ENCODE data around the gene PPM1D.
"Not testable (repeated sequence)": the region's sequence is repeated elsewhere in the genome, so short reads cannot be mapped to it uniquely, and the experiment has no call there.

PPM1D gene

DNA sequence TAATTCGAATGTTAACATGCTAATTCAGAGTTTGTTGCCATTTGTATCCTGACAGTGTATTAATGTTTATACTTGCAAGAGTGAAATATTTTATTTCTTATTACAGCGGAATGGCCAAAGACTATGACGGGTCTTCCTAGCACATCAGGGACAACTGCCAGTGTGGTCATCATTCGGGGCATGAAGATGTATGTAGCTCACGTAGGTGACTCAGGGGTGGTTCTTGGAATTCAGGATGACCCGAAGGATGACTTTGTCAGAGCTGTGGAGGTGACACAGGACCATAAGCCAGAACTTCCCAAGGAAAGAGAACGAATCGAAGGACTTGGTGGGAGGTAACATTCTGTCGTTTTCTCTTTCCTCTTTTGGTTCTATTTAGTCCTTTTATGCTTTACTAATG lies 23.4 kb downstream of the PPM1D start:
- no peak for DNase-seq

DNA sequence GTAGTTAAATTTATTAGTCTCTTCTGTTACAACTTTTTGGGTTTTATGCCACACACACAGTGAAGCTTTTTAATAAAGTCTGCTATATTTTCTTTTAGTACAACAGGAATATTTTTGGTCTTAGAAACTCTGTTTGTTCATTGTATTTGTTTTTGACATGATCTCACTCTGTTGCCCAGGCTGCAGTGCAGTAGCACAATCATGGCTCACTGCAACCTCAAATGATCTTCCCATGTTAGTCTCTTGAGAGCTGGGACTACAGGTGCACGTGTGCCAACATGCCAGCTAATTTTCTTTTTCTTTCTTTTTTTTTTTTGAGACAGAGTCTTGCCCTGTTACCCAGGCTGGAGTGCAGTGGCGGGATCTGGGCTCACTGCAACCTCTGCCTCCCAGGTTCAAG lies 27.1 kb downstream of the PPM1D start:
- no peak for DNase-seq

DNA sequence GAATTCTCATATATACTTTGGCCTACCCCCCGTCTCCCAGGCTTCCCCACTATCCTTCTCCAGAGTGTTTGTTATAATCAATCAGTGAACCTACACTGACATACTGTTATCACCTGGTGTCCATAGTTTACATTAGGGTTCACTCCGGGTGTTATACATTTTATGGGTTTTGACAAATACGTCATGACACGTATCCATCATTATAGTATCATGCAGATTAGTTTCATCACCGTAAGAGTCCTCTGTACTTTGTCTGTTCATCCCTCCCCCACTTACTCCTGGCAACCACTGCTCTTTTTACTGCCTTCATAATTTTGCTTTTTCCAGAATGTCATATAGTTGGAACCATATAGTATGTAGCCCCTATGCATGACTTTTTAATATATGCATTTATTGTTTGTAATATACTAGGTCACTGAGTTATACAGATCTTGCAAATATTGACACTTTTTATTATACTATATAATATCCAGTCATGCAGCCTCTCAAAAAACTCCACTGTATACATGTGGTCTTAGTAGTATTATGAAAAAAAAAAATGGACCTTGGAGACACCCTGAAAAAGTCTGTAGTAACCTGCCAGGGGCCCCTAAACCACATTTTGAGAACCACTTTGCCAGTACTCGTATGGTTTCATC lies 28.4 kb downstream of the PPM1D start:
- no peak for DNase-seq

DNA sequence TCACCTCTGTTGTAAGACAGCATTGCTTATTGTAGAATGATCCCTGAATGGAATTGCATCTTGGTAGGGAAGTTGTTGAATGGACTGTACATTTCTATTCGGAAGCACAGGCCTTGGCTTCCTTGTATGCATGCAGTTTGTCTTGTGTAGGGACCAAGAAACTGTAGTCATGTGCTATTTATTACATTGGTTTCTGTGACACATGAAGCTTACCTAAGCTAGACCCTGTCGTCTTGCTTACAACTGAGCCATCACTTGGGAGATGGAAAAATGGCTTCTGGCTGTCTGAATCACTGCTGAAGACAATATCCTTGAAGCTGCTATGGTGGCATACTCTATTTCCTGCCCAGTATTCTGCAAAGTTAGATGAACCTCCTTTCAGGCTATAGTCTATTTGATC lies 29.1 kb downstream of the PPM1D start:
- no peak for DNase-seq

DNA sequence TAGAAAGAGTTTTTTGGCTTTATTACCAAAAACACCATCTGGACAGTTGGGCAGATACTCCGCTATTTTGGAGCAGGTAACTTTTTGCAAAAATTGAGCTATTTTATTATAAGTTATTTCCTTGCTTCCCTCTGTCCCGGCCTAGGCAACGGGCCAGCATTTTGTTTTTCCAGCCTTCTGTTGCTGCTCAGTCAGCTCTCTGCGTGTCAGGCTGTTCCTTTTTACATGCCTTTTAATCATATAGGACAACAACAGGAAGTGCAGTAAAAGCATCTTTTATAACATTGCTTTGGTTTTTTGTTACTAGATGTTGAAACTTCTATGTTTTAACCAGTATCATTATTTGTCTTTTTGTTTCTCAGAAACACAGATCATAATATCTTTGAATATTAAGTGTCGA lies 30.4 kb downstream of the PPM1D start:
- DNase-seq = no peak

DNA sequence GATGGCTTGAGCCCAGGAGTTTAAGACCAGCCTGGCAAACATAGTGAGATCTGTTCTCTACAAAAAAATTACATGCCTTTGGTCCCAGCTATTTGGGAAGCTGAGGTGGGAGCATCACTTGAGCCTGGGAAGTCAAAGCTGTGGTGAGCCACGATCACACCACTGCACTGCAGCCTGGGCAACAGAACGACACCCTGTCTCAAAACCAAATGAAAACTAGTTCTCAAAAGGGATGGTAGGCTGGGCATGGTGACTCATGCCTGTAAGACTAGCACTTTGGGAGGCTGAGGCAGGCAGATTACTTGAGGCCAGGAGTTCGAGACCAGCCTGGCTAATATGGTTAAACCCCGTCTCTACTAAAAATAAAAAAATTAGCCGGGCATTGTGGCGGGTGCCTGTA lies 31.1 kb downstream of the PPM1D start:
- DNase-seq = no peak

DNA sequence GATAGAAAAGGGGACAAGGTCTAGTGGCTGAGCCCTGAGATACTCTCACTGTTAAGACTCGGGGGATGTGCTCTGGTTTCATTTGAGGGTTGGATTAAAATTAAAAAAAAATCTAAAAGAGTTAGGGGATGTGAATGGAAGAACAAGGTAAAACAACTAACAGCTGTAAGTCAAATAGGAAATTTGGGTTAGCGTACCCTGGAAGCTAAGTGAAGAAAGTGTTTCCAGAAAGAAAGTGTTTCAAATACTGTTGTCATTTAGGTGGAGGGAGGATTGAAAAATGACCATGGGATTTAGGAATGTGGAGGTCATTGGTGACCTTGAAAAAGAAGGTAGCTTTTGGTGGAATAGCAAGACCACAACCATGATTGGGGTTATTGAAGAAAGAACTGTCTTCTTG lies 37.7 kb downstream of the PPM1D start:
- DNase-seq = no peak

DNA sequence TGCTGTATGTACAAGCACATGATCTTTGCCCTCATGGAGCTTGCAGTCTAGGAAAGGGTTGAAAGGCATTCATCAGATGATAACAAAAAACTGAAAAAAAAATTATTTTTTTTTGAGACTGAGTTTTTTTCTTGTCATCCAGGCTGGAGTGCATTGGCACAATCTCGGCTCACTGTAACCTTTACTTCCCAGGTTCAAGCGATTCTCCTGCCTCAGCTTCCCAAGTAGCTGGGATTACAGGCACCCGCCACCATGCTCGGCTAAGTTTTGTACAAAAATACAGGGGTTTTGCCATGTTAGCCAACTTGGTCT lies 39.0 kb downstream of the PPM1D start:
- no peak for DNase-seq

DNA sequence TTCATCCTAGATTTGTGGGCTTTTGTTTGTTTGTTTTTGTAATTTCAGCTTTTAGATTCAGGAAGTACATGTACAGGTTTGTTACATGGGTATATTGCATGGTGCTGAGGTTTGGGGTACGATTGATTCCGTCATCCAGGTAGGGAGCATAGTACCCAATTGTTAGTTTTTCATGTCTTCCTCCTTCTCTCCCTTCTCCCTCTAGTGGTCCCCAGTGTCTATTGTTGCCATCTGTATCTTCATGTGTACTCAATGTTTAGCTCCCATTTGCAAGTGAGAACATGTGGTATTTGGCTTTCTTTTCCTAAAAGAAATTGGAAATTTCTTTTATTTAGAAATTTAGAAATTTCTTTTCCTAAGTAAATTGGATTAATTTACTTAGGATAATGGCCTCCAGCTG lies 40.5 kb downstream of the PPM1D start:
- peak; percentile 14 for DNase-seq

DNA sequence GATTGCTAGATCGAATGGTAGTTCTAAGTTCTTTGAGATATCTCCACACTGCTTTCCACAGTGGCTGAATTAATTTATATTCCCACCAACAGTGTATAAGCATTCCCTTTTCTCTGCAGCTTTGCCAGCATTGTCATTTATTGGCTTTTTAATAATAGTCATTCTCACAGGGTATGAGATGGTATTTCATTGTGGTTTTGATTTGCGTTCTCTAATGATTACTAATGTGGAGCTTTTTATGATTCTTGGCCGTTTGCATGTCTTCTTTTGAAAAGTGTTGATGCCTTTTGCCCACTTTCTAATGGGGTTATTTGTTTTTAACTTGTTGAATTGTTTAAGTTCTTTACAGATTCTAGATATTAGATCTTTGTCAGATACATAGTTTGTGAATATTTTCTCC lies 41.1 kb downstream of the PPM1D start:
- peak; percentile 20 for DNase-seq

DNA sequence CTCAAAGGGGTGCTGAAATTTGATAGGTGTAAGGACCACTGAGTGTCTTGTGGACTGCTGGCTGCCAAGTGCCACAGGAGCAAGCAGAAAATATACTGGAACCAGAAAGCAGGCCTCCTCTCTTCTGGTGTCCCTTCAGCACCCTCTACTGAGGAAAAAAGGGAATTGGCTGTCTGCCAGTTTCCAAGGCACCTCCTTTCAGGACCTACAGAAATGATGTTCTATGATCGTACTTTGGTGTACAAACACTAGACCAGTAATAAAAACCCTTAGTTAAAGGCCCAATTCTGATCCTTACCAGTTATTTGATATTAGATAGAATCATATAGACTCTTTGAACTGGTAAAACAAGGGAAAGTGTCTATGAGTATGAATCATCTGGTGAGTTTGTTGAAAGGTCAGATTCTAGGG lies 41.8 kb downstream of the PPM1D start:
- DNase-seq = peak; percentile 81

DNA sequence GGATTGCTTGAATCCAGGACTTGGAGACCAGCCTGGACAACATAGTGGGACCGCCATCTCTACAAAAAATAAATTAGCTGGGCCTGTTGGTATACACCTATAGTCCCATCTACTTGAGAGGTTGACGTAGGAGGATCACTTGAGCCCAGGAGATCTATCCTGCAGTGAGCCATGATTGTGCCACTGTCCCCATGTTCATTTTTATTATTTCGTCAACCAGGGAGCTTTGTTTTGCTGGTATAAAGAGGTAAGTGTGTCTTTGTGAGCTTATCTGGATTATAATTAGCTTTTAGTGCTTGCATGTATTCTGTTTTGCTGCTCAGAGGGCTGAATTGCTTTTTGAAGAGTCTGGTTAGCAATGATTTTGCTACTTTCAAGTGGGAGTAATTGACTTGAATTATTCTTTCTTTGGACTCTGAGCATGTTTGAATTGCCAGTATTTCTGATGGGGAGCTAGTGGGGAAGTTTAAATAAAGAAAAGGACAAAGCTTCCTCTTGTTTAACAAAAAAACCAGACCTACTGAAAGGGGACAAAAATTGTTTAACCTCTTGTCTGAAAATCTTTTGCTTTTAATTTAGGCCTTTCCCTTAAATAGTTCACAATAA lies 46.0 kb downstream of the PPM1D start:
- DNase-seq = no peak

DNA sequence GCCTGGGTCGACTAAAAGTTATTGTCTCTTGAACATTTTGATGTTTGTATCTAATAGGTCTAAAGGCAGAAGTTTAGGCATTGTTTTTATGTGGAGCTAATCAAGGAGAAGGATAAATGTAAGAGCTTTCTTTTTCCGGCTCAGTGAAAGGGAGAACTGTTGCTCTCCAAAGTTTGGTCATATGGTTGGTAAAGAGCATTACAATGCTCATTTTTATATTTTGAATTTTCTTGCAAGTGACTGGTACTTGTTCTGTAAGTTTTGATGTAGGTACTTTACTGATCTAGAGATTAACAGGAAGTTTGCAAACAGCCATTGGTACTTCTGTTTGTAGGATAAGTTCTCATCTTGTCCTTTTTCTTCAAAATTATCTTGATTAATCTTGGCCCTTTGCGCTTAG lies 46.7 kb downstream of the PPM1D start:
- DNase-seq = no peak

DNA sequence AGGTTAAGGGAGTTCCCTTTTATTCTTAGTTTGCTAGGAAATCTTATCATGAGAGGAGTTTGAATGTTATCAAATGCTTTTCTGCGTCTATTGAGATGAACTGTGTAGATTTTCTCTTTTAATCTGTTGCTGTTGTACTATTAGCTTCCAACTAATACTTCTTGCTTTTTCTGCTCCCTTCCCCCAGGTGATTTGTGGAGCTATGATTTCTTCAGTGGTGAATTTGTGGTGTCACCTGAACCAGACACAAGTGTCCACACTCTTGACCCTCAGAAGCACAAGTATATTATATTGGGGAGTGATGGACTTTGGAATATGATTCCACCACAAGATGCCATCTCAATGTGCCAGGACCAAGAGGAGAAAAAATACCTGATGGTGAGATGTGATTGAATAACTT lies 47.7 kb downstream of the PPM1D start:
- DNase-seq = no peak

DNA sequence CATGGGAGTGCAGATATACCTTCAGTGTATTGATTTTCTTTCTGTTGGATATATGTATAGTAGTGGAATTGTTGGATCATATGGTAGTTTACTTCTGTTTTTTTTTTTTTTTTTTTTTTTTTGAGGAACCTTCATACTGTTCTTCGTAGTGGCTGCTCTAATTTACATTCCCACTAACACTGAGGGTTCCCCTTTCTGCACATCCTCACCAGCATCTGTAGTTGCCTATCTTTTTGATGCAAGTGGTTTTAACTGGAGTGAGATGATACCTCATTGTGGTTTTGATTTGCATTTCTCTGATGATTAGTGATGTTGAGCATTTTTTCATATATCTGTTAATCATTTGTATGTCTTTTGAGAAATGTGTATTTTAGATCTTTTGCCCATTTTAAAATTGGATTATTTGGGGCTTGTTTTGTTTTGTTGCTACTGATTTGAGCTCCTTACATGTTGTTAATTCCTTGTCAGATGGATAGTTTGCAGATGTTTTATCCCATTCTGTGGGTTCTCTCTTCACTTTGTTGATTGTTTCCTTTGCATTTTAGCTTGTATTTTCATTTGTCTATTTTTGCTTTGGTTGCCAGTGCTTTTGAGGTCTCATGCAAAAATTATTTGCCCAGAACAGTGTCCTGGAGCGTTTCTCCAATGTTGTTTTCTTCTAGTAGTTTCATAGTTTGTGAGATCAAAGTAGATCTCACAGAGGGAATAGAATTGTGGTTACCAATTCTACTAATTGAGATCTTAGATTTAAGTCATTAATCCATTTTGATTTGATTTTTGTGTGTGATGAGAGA lies 52.7 kb downstream of the PPM1D start:
- no peak for DNase-seq

DNA sequence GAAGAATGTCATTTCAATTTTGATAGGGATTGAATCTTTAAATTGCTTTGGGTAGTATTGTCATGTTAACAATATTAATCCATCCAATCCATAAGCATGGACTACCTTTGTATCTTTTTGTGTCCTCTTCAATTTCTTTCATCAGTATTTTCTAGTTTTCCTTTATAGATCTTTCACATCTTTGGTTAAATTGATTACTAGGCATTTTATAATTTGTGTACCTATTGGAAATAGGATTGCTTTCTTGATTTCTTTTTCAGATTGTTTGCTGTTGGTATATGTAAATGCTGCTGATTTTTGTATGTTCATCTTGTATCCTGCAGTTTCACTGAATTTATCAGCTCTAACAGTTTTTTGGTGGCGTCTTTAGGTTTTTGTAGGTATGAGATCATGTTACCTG lies 53.6 kb downstream of the PPM1D start:
- no peak for DNase-seq

DNA sequence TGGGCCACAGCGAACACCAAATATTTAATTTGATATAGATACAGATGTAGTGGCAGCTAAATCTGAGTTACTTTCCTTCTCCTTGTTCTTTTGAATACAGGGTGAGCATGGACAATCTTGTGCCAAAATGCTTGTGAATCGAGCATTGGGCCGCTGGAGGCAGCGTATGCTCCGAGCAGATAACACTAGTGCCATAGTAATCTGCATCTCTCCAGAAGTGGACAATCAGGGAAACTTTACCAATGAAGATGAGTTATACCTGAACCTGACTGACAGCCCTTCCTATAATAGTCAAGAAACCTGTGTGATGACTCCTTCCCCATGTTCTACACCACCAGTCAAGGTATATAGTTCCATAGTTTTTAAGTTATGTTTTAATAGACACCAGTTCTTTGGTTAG lies 56.5 kb downstream of the PPM1D start:
- DNase-seq = no peak

DNA sequence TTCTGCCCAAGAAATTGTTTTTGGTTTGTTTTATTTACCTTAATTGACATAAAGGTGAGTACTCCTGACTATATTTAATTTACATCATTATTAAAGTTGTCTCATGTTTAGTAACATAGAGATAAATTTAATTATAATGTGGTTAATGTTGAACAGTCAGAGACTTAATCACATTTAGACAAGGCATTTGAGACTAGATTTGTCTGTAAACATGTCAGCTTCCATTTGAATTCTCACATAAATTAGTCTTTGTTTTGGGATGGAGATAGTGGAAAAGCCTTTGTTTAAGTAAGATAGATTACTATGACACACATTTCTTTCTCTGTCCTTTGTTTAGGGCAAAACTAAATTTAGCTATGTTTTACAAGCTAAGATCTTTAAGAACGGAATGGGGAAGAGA lies 59.2 kb downstream of the PPM1D start:
- no peak for DNase-seq

DNA sequence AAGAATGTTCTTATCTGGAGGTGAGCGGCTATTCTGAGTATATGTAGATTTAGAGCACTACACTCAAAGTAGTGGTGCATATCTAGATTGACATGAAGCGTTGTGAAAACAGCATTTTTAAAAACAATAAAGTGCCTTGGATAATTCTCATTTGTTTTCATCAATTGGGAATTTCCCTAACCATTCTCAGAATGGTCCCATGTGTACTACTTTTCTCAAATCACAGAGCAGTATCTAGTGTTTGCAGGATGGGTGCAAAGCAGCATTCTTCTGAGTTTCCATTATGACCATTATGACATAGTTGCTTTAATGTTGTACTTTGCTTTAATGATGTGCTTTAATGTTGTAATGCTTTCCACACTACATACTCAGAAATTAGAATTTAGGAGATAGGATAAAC lies 61.5 kb downstream of the PPM1D start:
- no peak for DNase-seq

DNA sequence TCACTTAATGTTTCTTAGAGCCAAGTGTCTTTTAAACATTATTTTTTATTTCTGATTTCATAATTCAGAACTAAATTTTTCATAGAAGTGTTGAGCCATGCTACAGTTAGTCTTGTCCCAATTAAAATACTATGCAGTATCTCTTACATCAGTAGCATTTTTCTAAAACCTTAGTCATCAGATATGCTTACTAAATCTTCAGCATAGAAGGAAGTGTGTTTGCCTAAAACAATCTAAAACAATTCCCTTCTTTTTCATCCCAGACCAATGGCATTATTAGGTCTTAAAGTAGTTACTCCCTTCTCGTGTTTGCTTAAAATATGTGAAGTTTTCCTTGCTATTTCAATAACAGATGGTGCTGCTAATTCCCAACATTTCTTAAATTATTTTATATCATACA lies 64.0 kb downstream of the PPM1D start:
- peak; percentile 27 for DNase-seq

DNA sequence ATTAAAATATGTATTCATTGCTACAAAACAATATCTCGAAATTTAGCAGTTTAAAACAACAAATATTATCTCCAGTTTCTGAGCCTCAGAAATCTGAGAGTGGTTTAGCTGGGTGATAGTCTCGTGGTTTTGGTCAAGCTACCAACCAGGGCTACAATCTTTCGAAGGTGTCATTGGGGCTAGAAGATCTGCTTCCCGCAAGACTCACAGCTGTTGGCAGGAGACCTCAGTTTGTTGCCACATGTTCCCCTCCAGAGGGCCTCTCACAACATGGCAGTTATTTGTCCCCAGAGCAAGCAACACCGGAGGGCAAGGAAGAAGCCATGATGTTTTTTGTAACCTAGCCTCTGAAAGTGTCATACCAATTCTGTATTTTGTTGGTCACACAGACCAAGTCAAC lies 65.6 kb downstream of the PPM1D start:
- DNase-seq = no peak

DNA sequence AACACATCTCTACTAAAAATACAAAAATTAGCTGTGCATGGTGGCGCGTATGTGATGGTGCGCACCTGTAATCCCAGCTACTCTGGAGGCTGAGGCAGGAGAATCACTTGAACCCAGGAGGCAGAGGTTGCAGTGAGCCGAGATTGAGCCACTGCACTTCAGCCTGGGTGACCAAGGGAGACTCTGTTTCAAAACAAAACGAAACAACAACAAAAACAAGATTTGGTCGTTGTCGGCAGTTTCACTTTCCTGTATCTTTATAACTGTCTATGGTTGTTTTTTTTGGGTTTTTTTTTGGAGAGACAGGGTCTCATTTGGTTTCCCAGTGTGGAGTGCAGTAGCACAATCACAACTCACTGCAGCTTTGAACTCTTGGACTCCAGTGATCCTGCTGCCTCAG lies 68.7 kb downstream of the PPM1D start:
- not testable (repeated sequence) for DNase-seq

DNA sequence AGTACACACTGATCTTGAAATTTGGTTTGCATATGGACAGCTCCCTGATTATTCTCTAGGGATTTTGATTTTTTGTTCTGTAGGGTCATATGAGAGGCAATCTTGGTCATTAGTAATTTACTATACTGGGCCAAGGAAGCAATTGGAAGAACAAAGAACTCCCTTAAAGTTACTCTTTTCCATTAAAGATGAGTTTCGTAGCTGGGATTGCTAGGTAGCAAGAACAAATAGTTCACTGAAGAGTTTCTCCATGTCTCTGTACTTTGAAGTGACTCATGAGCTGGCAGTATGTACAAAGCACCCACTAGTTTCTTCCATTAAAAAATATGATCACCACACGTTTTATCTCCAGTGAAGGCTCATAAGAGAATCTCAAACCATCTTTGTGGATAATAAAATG lies 71.5 kb downstream of the PPM1D start:
- no peak for DNase-seq

DNA sequence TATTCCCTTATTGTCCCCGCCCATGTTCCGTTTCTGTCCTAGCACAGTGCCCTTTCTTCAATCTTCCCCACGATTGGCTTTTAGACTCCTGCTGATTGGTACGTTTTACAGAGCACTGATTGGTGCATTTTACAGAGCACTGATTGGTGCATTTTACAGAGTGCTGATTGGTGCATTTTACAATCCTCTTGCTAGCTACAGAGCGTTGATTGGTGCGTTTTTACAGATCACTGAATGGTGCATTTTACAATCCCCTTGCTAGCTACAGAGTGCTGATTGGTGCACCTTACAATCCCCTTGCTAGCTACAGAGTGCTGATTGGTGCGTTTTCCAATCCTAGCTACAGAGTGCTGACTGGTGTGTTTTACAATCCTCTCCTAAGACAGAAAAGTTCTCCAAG lies 74.6 kb downstream of the PPM1D start:
- not testable (repeated sequence) for DNase-seq

DNA sequence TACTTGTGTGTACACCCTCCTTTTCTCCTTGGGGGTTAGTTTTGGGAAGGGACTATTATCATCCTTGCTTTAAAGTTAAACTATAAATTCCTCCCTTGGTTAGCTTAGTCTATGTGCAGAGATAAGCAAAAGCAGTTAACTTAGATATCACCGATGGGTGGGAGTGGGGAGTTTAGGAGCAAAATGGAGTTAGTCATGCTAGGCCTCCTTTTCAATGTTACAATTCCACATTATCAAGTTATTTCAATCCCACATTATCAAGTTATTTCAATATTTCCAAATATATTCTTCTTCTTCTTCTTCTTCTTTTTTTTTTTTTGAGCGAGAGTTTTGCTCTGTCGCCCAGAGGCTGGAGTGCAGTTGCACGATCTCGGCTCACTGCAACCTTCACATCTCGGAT lies 76.0 kb downstream of the PPM1D start:
- DNase-seq = no peak

All from fibroblast of skin of right biceps (primary cell).